H9 (cell line): ENCODE data around the gene BRD3OS. TPM values are rescaled to one million over a fixed set of nuclear protein-coding genes. Genes with fewer than 3 reads are reported as not detected.

ENCODE experiments used
- DNase-seq: peaks from one replicate; pipeline ENCODE4 v3.0.0-alpha.2; 2017
- H2AFZ ChIP-seq: one replicate; pipeline ENCODE4 v1.6.1; 2013; ENCODE audit warnings: mild to moderate bottlenecking, low read length, control low read depth, moderate library complexity
- H2AK5ac ChIP-seq: 2 replicates; pipeline ENCODE4 v1.6.1; 2013; ENCODE audit warnings: low read length, control low read depth, mixed read lengths; ENCODE audit not compliant: insufficient read length
- H2BK120ac ChIP-seq: one replicate; pipeline ENCODE4 v1.6.1; 2013; ENCODE audit warnings: low read depth, mild to moderate bottlenecking, low read length, control low read depth, inconsistent platforms; ENCODE audit not compliant: poor library complexity, severe bottlenecking
- H2BK12ac ChIP-seq: 2 replicates; pipeline ENCODE4 v1.6.1; 2013; ENCODE audit warnings: low read length, control low read depth, mixed read lengths, low read depth; ENCODE audit not compliant: insufficient read length
- H2BK15ac ChIP-seq: 2 replicates; pipeline ENCODE4 v1.6.1; 2013; ENCODE audit warnings: low read depth, low read length, control low read depth
- H2BK20ac ChIP-seq: one replicate; pipeline ENCODE4 v1.6.1; 2013; ENCODE audit warnings: low read depth, mild to moderate bottlenecking, low read length, control low read depth, inconsistent platforms; ENCODE audit not compliant: poor library complexity, severe bottlenecking
- H2BK5ac ChIP-seq: 2 replicates; pipeline ENCODE4 v1.6.1; 2013; ENCODE audit warnings: low read length, control low read depth, mixed read lengths; ENCODE audit not compliant: insufficient read length
- H3K14ac ChIP-seq: 2 replicates; pipeline ENCODE4 v1.6.1; 2013; ENCODE audit warnings: low read length, control low read depth; ENCODE audit not compliant: insufficient read depth
- H3K18ac ChIP-seq: 2 replicates; pipeline ENCODE4 v1.6.1; 2013; ENCODE audit warnings: low read depth, mild to moderate bottlenecking, mixed read lengths, low read length, control low read depth; ENCODE audit not compliant: insufficient read length
- H3K23ac ChIP-seq: 2 replicates; pipeline ENCODE4 v1.6.1; 2013; ENCODE audit warnings: low read length, control low read depth, mixed read lengths, low read depth; ENCODE audit not compliant: insufficient read length
- H3K23me2 ChIP-seq: 2 replicates; pipeline ENCODE4 v1.6.1; 2013; ENCODE audit warnings: low read depth, mild to moderate bottlenecking, mixed read lengths, low read length, control low read depth; ENCODE audit not compliant: insufficient read length, poor library complexity, severe bottlenecking
- H3K27ac ChIP-seq: 2 replicates; pipeline ENCODE4 v1.5.1; 2013; ENCODE audit warnings: low read length, control low read depth, mixed read lengths, low read depth; ENCODE audit not compliant: insufficient read length
- H3K27me3 ChIP-seq: 2 replicates; pipeline ENCODE4 v1.6.1; 2013; ENCODE audit warnings: low read length, control low read depth, inconsistent platforms; ENCODE audit not compliant: insufficient read depth
- H3K4ac ChIP-seq: 2 replicates; pipeline ENCODE4 v1.6.1; 2013; ENCODE audit warnings: low read depth, mild to moderate bottlenecking, control low read depth, inconsistent platforms, low read length, moderate library complexity
- H3K4me1 ChIP-seq: 2 replicates; pipeline ENCODE4 v1.6.1; 2013; ENCODE audit warnings: low read length, control low read depth, inconsistent platforms; ENCODE audit not compliant: insufficient read depth
- H3K4me2 ChIP-seq: 2 replicates; pipeline ENCODE4 v1.6.1; 2013; ENCODE audit warnings: low read length, control low read depth, mixed read lengths; ENCODE audit not compliant: insufficient read length, insufficient read depth
- H3K56ac ChIP-seq: 2 replicates; pipeline ENCODE4 v1.6.1; 2013; ENCODE audit warnings: low read depth, mild to moderate bottlenecking, mixed read lengths, low read length, control low read depth; ENCODE audit not compliant: insufficient read length
- H3K79me1 ChIP-seq: 2 replicates; pipeline ENCODE4 v1.6.1; 2013; ENCODE audit warnings: low read depth, mild to moderate bottlenecking, moderate library complexity, low read length, control low read depth, inconsistent platforms; ENCODE audit not compliant: insufficient read depth, poor library complexity, severe bottlenecking
- H3K79me2 ChIP-seq: 2 replicates; pipeline ENCODE4 v1.6.1; 2013; ENCODE audit warnings: low read length, control low read depth, inconsistent platforms; ENCODE audit not compliant: insufficient read depth
- H3K9ac ChIP-seq: 2 replicates; pipeline ENCODE4 v1.6.1; 2013; ENCODE audit warnings: low read length, control low read depth, mixed read lengths; ENCODE audit not compliant: insufficient read length; ENCODE audit errors: extremely low read depth
- H3K9me3 ChIP-seq: one replicate; pipeline ENCODE4 v1.6.1; 2013; ENCODE audit warnings: low read depth, low read length, inconsistent platforms; ENCODE audit not compliant: control insufficient read depth
- H3T11ph ChIP-seq: one replicate; pipeline ENCODE4 v1.6.1; 2013; ENCODE audit warnings: mild to moderate bottlenecking, low read length, control low read depth, inconsistent platforms
- H4K20me1 ChIP-seq: one replicate; pipeline ENCODE4 v1.6.1; 2013; ENCODE audit not compliant: control insufficient read depth, insufficient read length, insufficient read depth
- H4K5ac ChIP-seq: 2 replicates; pipeline ENCODE4 v1.6.1; 2013; ENCODE audit warnings: low read depth, mild to moderate bottlenecking, mixed read lengths, low read length, control low read depth; ENCODE audit not compliant: insufficient read length
- H4K8ac ChIP-seq: replicated peaks from 2 replicates; pipeline ENCODE4 v1.6.1; 2013; ENCODE audit warnings: low read length, control low read depth, mixed read lengths, low read depth; ENCODE audit not compliant: insufficient read length
- H4K91ac ChIP-seq: 2 replicates; pipeline ENCODE4 v1.6.1; 2013; ENCODE audit warnings: low read depth, mild to moderate bottlenecking, moderate library complexity, mixed read lengths, low read length, control low read depth; ENCODE audit not compliant: insufficient read length
- H3K27ac Mint-ChIP-seq, 3 experiments: 2 replicates in 2 of 3; 3 replicates in 1 of 3; pipeline ENCODE4 v1.8.0; 2020 to 2021; ENCODE audit warnings: mixed read lengths in 3 of 3, mild to moderate bottlenecking in 1 of 3, moderate library complexity in 1 of 3
- H3K27me3 Mint-ChIP-seq: 2 replicates; pipeline ENCODE4 v1.8.0; 2021; ENCODE audit warnings: low read depth, mild to moderate bottlenecking, moderate library complexity, mixed read lengths
- H3K36me3 Mint-ChIP-seq, 3 experiments: 2 replicates in 2 of 3; 3 replicates in 1 of 3; pipeline ENCODE4 v1.8.0; 2020 to 2021; ENCODE audit warnings: low read depth in 3 of 3, mixed read lengths in 3 of 3; ENCODE audit not compliant: insufficient read depth in 1 of 3
- H3K4me1 Mint-ChIP-seq, 2 experiments: 2 replicates each; pipeline ENCODE4 v1.8.0; 2020; ENCODE audit warnings: mixed read lengths in 2 of 2
- H3K4me3 Mint-ChIP-seq, 2 experiments: 2 replicates in 1 of 2; 3 replicates in 1 of 2; pipeline ENCODE4 v1.8.0; 2020 to 2021; ENCODE audit warnings: mild to moderate bottlenecking in 2 of 2, mixed read lengths in 2 of 2, moderate library complexity in 1 of 2
- H3K9me3 Mint-ChIP-seq, 2 experiments: 2 replicates in 1 of 2; 3 replicates in 1 of 2; pipeline ENCODE4 v1.8.0; 2020; ENCODE audit warnings: mild to moderate bottlenecking in 2 of 2, mixed read lengths in 2 of 2, moderate library complexity in 1 of 2
- CTCF ChIP-seq: fragments of 200-600 bp; sonication (generic); conservative IDR thresholded peaks from 3 replicates; pipeline ENCODE4 v1.8.0; 2021; ENCODE audit warnings: antibody characterized with exemption, mild to moderate bottlenecking
- WGBS: extraction: QIAGEN DNeasy Blood & Tissue Kit; methylation state at CpG from one replicate; pipeline ENCODE4 v1.1.7; 2013; ENCODE audit warnings: missing lambda C conversion rate, low lambda C conversion rate, mixed read lengths; ENCODE audit not compliant: insufficient read length; ENCODE audit errors: extremely low coverage; 5-methylcytosine and 5-hydroxymethylcytosine counted together
- total RNA-seq: library from RNA; stranded (reverse); gene quantifications from 2 replicates; pipeline ENCODE4 v1.2.1, GENCODE V29; 2021

The BRD3OS gene
- total RNA-seq, 1 experiment from 2014 or later, result 16.4 TPM

- no peak overlapping the region for H3T11ph ChIP-seq
- Mint-ChIP-seq H3K9me3 (no peaks in the 10 kb centered on the region; a peak in 2 of 5 replicates), H3K27me3 (no peaks in the 10 kb centered on the region), H3K36me3 (peaks cover 0 to 5% (median 5%) of the 10 kb centered on the region in 3 experiments; a peak in 3 of 7 replicates), H3K27ac (peak overlapping the region; percentile 1 to 93 (median 49); a peak in 4 of 7 replicates), H3K4me1 (peaks cover 37 to 47% of the 10 kb centered on the region in 2 experiments), H3K4me3 (no peak overlapping the region)
- no peak overlapping the region for H3K9ac ChIP-seq
- no peak overlapping the region for H3K14ac ChIP-seq
- no peaks in the 10 kb centered on the region; the same call in 1 of the 2 replicates for H3K4me1 ChIP-seq
- H3K18ac ChIP-seq, result no peak overlapping the region
- H3K27me3 ChIP-seq, result no peaks in the 10 kb centered on the region
- H4K5ac ChIP-seq, result no peak overlapping the region
- H2AFZ ChIP-seq, result no peak overlapping the region
- H3K56ac ChIP-seq, result no peak overlapping the region
- H4K8ac ChIP-seq, result no peak overlapping the region
- H3K4me2 ChIP-seq, result no peak overlapping the region
- H3K4ac ChIP-seq, result no peak overlapping the region
- H2BK12ac ChIP-seq, result no peak overlapping the region
- WGBS, result no CpG with 5 or more reads among the region's 6 CpGs
- no peak overlapping the region for H4K91ac ChIP-seq
- H3K23me2 ChIP-seq, result peaks cover 4% of the 10 kb centered on the region
- no peak overlapping the region for H2BK120ac ChIP-seq
- no peak overlapping the region for H3K23ac ChIP-seq
- no peak for DNase-seq
- no peak overlapping the region for H3K27ac ChIP-seq
- H3K79me2 ChIP-seq, result peaks cover 40% of the 10 kb centered on the region; the same call in 1 of the 2 replicates
- no peak overlapping the region for H2BK20ac ChIP-seq
- H3K9me3 ChIP-seq, result no peaks in the 10 kb centered on the region
- TF ChIP-seq CTCF, result no peak
- no peaks in the 10 kb centered on the region for H4K20me1 ChIP-seq
- no peak overlapping the region for H2AK5ac ChIP-seq
- H2BK15ac ChIP-seq, result no peak overlapping the region
- H3K79me1 ChIP-seq, result peaks cover 8% of the 10 kb centered on the region
- no peak overlapping the region for H2BK5ac ChIP-seq
These were observed 39.2 kb upstream of the BRD3OS start for GRCh38 chr9:133986061-133986460.
